ENCODE measurements around the gene CDC42BPA.
"Not testable (repeated sequence)": the region's sequence is repeated elsewhere in the genome, so short reads cannot be mapped to it uniquely, and the experiment has no call there.

CDC42BPA gene

GRCh38 chr1:227062306-227062705 is 256.0 kb downstream of the CDC42BPA start:
- DNase-seq (ENCODE audit: low spot score): no peak

GRCh38 chr1:227059076-227059475 is 259.2 kb downstream of the CDC42BPA start:
- DNase-seq (ENCODE audit: low spot score): no peak

- DNase-seq (ENCODE audit: low spot score): no peak
Observed at GRCh38 chr1:227058321-227058751, 260.0 kb downstream of the CDC42BPA start.

GRCh38 chr1:227049253-227049652 is 269.0 kb downstream of the CDC42BPA start:
- DNase-seq (ENCODE audit: low spot score): no peak

GRCh38 chr1:227043755-227044154 is 274.5 kb downstream of the CDC42BPA start:
- no peak for DNase-seq (ENCODE audit: low spot score)

GRCh38 chr1:227042292-227042691 is 276.0 kb downstream of the CDC42BPA start:
- no peak for DNase-seq (ENCODE audit: low spot score)

- DNase-seq (ENCODE audit: low spot score): no peak
Observed at GRCh38 chr1:227038401-227038800, 279.9 kb downstream of the CDC42BPA start.

GRCh38 chr1:227037121-227037520 is 281.2 kb downstream of the CDC42BPA start:
- no peak for DNase-seq (ENCODE audit: low spot score)

GRCh38 chr1:227035316-227035715 is 283.0 kb downstream of the CDC42BPA start:
- no peak for DNase-seq (ENCODE audit: low spot score)

GRCh38 chr1:227033880-227034279 is 284.4 kb downstream of the CDC42BPA start:
- DNase-seq (ENCODE audit: low spot score): no peak

- no peak for DNase-seq (ENCODE audit: low spot score)
Observed at GRCh38 chr1:227032396-227032795, 285.9 kb downstream of the CDC42BPA start.

- DNase-seq (ENCODE audit: low spot score): no peak
Observed at GRCh38 chr1:227016990-227017389, 301.3 kb downstream of the CDC42BPA start.

- DNase-seq (ENCODE audit: low spot score): no peak
Observed at GRCh38 chr1:227010645-227011044, 307.6 kb downstream of the CDC42BPA start.

GRCh38 chr1:227009937-227010336 is 308.4 kb downstream of the CDC42BPA start:
- DNase-seq (ENCODE audit: low spot score): no peak

GRCh38 chr1:227006226-227006796 is 312.0 kb downstream of the CDC42BPA start:
- no peak for DNase-seq (ENCODE audit: low spot score)

- DNase-seq (ENCODE audit: low spot score): no peak
Observed at GRCh38 chr1:227004796-227005195, 313.5 kb downstream of the CDC42BPA start.

GRCh38 chr1:227003165-227003564 is 315.1 kb downstream of the CDC42BPA start:
- no peak for DNase-seq (ENCODE audit: low spot score)

- no peak for DNase-seq (ENCODE audit: low spot score)
Observed at GRCh38 chr1:227002531-227003049, 315.7 kb downstream of the CDC42BPA start.

GRCh38 chr1:226999579-226999978 is 318.7 kb downstream of the CDC42BPA start:
- DNase-seq (ENCODE audit: low spot score): not testable (repeated sequence)

GRCh38 chr1:226995365-226996332 is 322.6 kb downstream of the CDC42BPA start:
- peak; percentile 48 for DNase-seq (ENCODE audit: low spot score)

GRCh38 chr1:226994586-226995364 is 323.5 kb downstream of the CDC42BPA start:
- DNase-seq (ENCODE audit: low spot score): peak; percentile 41

Data from ecto neural progenitor cell (in vitro differentiated cells).